ENCODE data around the gene SMAD6.

SMAD6 gene

DNA sequence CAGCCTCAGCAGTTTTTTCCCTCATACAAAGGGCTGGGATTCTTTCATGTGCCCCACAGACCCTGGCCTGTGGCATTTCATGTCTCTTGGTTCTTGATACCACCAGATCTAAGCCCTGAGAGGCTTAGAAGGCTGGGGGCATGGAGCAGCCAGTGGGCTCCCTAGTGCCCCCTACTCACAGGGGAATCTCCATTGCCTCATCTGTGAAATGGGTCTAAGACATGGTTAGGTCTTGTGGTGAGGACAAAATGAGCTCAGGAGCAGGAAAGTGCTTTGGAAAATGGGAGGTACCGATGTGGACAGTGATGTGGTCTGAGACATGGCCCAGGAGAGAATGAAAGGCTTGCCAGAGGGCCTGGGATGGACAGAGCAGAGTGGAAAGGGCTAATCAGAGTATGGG lies 94.3 kb downstream of the SMAD6 start:
- DNase-seq (ENCODE audit: low read depth, low spot score), result no peak

DNA sequence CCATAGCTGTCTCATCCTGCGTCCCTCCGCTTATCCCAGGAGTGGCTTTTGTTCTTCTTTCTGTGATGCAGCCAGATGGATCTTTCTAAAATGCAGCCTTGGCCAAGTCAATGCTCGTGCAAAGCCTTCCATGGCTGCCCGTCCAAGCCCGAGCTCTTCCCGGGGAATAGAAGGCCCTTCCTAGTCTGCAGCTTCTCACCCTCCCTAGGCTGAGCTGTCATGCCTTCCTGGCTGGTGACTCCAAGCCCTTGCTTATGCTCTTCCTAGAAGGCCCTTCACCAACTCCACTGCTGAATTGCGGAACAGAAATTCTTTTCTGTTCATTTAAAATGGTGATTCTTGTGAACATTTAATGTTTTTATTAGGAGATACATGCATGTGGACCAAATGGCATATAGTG lies 95.9 kb downstream of the SMAD6 start:
- no peak for DNase-seq (ENCODE audit: low read depth, low spot score)

DNA sequence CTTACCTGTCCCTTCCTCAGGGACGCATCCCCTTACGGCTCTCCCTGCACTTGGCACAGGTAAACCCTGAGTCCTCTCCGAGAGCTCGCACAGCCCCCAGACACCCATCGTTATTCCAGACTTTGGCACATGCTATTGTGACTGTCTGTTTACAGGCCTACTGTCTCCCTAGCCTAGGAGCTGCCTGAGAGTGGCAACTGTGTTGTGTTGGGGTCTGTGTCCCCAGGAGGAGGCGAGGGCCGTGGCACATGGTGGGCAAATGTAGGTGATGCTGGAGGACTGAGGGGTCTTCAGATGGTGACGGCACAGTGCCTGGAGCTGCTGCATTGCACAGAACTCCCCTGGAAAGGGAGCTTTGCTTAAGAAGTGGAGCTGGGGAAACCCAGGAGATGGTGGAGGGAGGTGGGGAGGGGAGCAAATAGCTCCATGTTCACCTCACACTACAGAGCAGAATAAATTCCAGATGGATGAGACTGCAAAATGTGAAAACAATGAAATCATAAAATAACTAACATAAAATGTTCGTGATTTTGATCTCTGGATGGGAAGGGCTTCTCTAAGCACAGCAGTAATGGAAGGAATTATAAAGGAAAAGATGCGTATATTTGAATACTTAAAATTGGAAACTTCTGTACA lies 96.5 kb downstream of the SMAD6 start:
- no peak for DNase-seq (ENCODE audit: low read depth, low spot score)

DNA sequence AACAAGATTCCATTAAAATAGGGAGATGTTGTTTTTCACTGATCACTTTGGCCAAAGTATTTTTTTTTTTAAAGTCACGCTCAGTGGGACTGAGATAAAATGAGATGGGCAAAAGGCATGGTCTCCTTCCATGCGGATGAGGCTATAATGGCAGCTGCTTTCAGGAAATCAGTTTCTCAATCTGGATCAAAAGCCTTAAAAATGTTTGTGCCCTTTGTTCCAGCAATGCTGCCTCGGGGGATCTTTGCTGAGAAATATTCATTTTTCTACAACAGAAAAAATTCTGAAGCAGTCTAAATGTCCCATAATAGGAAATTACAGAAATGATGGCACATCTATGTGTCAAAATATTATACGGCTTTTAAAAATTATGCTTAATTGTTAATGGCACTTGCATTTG lies 97.2 kb downstream of the SMAD6 start:
- DNase-seq (ENCODE audit: low read depth, low spot score), result no peak

DNA sequence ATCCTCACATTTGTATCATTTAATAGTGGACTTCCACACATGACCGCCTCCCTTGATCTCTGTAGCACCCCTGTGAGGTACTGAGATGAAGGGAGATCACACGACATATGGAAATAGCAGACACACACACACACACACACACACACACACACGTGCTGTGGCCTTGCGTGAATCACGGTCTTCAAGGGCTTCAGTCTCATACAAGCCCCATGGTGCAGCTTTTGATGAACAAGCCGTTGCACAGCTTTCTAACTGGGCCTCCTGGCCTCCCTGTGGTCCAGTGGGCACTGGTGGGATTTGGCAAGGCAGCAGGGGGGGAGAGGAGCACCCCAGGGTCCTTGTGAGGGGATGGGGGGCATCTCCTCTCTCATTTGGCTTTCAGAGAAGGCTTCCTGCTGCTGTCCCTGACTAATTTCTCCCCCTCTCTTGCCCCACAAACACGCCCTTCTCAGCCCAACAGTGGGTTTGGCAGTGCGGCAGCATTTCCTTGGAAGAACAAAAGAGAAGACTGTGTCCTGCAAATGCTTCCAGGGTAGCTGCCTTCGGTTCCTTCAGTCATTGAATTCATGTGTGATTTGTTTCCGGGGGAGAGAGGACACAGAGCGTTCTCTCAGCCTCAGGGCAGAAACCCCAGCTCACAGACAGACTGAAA lies 98.7 kb downstream of the SMAD6 start:
- DNase-seq (ENCODE audit: low read depth, low spot score), result no peak

DNA sequence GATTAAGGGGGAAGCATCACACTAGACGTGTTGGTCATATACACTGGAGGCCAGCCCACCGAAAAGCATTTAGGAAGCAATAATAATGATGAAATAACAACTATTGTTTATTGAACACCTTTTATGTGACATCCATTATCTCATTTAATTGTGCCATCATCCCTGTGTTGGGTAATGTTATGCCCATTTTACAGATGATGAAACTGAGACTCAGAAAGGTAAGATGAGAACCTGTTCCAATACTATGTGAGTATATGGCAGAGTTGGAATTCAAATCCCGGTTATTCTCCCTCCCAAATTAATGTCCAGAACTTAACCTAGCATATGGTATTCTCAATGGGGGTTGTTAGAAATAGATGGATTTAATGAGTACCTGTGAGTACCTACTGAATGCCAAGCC lies 99.2 kb downstream of the SMAD6 start:
- no peak for DNase-seq (ENCODE audit: low read depth, low spot score)

DNA sequence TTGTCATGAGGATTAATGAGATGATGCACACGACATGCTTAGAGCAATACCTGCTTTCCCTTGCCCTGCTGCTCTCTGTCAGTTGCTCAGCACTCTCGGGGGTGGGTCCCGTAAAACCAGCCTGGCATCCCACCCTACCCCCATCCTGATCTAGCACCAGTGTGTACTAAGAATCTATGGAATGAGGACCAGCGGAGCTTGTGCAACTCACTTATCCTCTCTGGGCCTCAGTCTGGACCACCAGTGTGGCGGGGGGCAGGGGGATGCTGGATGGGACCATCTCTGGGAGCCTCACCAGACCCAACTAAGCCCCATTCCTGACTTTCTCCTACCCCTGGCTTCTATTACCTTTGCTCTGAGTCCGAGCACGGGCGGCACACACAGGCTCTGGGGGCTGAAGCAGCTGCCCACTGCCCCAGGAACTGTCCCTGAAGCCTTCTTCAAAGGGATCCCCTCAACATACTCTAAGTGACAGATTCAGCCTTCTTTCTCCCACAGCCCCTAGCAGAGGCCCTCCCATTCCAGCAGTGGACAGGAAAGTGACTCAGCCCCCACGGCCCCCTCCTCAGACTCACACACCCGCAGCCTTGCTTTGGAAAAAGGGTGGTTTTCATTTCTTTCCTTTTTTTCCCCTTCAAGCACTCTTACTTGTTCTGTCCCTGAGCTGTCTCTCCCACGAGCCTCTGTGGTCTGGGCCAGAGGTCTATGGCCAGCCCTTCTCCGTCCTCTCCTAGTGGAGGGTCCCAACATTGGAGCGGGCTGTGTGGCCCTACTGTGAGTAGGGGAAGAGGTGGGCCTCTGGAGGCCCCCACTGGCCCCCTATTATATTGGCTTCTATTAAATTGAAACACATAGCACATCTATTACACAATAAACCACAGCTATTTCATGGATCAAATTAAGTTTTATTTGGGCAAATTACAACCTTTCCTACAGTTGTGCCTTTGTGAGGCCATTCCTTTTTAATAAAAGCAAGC lies 100.3 kb downstream of the SMAD6 start:
- DNase-seq (ENCODE audit: low read depth, low spot score), result no peak

DNA sequence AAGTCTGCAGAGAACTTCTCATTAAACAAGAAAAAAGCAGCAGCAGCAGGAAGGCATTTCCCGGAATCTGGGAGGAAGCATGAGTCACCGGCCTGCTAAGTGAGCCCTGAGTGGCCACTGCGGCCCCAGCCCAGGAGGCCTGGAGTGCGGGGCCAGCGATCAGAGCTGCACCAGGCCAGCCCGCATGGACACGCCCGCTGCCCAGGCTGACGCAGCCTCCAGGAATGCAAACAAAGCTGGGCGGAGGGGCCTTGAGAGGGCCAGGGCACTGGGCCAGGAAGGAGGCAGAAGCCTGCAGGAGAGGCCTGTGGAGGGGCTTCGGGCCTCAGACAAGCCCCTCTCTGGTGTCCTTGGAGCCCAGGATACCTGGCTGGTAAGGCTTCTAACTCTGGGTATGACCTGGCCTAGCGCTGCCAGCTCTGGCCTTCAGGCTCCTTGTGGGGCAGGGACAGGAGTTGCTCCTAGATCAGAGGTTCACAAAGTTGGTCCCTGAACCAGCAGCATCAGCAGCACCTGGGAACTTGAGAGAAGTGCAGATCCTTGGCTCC lies 101.2 kb downstream of the SMAD6 start:
- peak; percentile 91 for DNase-seq (ENCODE audit: low read depth, low spot score)

DNA sequence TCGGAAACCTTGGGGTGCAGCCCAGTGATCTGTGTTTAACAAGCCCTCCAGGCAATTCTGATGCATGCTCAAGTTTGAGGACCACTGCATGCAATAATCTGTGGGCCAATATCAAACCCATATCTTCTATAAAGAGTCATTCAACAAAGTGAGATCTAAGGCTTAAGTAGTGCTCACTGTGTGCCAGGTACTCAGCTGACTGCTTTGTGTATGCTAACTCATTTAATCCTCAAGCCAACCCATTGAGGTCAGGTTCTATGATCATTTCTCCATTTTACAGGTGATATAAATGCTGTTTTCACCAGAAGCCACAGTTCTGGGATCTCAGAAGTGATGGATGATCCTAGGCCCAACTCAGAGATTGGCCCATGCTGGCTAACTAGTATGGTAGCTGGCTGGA lies 101.7 kb downstream of the SMAD6 start:
- DNase-seq (ENCODE audit: low read depth, low spot score), result no peak

DNA sequence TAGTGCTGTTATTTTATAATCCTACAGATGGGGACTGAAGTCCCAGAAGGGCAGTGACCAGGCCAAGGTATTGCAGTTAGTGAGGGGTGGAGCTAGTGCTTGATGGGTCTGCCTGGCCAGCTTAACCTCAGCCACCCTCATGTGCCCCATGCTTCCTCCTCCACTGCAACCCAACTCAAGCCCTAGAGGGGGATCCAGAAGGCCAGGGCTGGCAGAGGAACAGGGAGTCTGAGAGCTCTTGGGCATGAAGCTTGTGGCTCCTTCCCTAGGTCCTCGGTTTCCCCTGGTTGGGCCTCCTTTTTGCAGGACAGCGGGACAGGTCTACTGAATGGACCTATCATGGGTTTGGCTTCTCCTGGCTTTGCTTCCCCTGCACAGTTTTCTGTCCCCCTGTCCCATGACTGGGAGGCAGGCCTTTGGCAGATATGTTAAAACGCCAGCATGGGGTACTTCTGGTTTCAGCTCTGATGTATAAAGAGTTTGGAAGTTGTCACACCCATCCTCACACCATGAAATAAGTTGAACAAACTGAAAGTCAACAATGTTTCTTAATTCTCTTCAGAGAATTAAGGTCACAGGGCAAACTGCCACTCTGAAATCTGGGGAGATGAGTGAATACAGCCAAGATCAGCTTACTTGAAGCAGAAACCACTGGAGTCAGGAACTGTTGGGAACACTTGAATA lies 103.3 kb downstream of the SMAD6 start:
- DNase-seq (ENCODE audit: low read depth, low spot score), result no peak

DNA sequence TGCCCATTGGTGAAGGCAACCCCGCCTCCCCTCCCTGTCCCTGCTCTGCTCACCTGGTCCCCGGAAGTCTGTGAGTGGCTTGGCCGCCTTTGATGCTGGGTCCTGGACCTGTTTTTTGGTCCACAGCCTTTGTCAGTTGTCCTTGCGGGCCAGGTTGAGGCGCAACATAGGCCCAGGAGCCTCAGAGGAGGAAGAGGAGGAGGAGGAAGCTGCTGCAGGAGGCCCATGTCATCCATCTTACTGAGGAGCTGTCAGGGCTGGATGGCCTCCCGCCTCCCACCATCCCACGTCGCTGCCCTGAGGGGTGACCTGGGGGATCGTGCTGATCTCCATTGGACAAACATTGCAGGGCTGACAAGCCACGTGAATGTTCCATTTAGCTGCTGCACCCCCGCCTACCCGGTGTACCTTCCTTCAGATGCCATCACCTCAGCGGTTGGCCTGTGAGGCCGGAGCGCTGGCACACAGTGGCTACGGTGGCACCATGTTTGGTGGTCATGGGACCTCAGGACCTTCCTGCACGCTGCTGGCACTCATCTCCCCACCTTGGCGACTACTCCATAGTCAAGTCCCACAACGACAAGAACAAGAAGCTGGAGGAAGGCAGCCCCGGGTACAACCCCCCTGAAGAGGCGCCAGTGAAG lies 106.3 kb downstream of the SMAD6 start:
- DNase-seq (ENCODE audit: low read depth, low spot score), result no peak

DNA sequence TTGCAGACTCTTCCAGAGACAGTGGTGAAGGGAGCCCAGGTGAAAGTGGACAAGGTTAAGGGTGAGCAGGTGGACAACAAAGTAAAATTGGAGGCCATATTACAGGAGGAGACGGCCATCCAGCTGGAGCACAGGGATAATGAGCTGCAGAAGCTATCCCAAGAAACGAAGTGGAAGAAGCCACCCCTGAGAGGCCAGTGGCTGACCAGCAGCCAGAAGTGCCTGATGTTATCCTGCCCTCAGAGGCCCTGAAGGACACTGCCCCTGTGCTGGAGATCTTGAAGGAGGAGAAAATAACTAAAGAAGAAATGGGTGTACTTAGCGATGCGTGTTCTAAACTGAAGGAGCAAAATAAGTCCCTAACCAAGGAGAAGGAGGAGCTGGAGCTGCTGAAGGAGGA lies 107.6 kb downstream of the SMAD6 start:
- no peak for DNase-seq (ENCODE audit: low read depth, low spot score)

DNA sequence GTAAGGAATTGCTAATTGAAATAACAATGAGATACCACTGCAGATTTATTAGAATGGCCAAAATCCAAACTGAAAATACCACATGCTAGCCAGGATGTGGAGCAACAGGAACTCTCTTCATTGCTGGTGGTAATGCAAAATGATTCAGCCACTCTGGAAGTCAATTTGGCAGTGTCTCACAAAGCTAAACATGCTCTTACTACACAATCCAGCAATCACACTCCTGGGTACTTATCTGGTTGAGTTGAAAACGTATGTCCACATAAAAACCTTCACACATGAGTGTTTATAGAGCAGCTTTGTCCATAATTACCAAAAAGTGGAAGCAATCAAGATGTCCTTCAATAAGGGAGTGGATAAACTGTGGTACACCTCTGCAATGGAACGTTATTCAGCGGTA lies 113.3 kb downstream of the SMAD6 start:
- DNase-seq (ENCODE audit: low read depth, low spot score), result no peak

DNA sequence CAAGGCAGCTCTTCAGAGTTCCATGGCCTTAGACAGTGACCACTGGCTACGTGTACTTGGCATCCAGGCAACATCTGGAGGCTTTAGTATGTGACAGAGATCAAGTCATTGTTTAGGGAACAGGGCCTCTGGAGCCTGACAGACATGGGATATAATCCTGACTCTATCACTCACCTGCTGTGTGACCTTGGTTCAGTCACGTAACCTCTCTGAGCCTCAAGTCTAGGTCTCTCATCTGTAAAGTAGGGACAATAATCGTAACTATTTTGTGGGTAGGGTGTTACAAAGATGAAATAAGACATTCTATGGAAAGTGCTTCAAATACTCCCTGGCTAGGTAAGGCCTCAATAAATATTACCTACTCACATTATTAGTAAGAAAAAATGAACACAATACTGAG lies 114.2 kb downstream of the SMAD6 start:
- DNase-seq (ENCODE audit: low read depth, low spot score), result no peak

DNA sequence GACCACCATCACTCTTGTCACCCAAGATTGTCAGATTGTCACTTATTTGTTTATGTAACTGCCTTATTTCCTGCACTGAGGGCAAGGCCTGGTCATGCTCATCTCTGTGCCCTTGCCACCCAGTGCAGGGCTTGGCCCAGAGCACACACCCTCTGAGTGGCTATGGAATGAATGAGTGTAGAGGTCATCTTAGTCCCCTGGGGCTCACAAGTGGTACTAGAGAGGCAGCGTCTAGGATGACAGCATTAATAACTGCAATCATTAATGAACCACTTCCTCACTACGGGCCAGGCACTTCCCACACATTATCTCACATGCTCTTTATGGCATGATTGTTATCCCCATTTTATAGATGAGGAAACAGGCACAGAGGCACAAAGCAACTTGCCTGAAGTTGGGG lies 117.0 kb downstream of the SMAD6 start:
- no peak for DNase-seq (ENCODE audit: low read depth, low spot score)

DNA sequence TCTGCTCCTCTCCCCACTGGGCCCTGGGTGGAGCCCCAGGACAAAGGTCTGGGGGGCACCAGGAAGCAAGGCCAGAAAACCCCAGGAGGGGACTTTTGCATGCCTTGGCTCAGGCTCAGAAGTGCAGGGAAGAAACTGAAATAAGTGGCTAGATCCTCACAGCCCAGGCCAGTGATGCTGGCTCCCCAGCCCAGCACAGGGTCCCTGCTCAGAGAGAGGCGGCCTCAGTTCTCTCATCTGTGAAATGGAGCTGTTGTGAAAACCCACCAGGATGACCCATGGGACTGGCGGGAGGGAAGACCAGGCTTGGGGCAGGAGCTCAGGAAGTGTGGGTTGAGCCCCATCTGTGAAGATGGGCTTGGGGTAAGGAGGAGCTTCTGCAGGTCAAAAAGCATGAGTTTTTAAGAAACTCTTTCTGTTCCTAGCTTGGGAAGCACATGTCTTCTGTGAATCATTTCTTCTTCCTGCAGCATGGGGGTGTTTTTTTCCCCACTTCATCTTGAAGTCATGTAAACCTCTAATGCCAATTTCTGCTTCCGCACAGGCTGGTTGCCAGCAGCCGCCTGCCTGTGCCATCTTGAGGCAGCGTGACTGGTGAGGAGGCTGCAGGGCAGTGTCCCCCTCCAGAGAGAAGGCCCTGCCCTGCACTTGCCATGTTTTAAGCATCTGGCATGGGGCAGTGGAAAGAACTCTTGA lies 118.6 kb downstream of the SMAD6 start:
- no peak for DNase-seq (ENCODE audit: low read depth, low spot score)

DNA sequence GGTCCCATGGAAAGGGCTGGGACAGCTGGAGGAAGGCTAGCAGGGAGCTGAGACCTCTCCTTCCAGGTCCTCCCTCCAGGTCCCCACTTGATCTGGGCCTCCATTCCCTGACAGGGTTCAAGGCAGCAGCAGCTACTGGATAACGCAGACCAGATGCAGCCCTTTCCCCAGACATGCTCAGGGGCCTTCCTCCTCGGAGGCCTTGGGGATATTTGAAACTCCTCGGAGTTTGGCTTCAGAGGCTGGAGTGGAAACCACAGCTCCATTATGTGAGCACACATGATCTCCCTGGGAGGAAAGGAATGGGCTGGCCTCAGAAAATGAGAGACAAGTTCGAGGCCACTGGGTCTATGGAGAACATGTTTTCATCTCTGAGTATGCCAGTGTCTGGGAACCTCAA lies 119.3 kb downstream of the SMAD6 start:
- DNase-seq (ENCODE audit: low read depth, low spot score), result no peak

DNA sequence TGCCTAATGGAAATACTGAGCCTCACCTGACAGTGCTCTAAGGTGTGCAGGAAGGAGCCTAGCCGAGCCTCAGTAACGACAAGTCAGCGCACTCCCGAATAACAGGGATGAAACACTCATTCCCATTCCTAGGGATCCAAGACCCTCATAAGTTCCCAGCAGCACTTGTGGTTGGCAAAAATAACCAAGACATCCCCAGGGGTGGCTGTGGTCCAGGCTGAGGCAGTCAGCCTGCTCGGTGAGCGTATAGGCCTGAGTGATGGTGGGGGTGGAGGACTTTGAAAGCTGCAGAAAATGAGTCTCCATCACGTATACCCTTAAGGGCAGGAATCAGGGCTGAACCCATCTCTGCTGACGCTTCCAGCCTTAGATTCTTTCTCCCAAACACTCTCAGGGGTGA lies 120.1 kb downstream of the SMAD6 start:
- no peak for DNase-seq (ENCODE audit: low read depth, low spot score)

DNA sequence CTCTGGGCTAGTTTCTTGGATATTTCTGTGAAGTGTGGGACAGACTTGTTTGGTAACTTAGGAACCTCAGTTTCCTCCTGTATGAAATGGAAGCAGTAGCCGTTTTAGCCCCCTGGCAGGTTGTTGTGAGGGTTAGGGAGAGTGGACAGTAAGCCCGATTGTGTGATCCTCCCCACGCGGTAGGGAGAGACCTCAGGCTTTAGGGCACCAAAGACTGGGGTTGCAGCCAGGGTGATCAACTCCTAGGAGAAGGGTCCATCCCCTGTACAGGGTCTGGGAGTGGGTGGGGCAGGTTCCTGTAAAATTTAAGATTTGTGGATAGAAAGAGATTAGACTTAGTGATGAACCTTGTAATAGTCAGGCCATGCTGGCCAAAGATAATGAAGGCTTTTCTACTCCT lies 120.5 kb downstream of the SMAD6 start:
- no peak for DNase-seq (ENCODE audit: low read depth, low spot score)

DNA sequence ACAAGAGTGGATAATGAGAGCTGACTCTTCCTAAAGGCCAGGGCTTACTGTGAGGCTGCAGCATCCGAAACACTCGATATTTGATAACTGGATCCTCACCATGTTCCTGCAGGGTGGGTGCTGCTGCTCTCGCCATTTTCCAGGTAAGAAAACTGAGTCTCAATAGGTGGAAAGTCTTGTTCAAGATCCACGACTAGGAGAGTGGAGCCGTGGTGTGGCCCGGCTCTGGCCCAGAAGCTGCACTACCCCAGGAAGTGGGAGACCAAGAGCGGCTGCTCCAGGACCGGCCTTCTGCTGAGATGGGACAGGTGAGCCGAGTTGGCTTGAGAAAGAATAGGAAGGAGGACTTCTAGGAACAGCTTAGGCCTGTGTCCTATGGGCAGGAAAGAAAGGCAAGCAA lies 121.6 kb downstream of the SMAD6 start:
- DNase-seq (ENCODE audit: low read depth, low spot score), result no peak

DNA sequence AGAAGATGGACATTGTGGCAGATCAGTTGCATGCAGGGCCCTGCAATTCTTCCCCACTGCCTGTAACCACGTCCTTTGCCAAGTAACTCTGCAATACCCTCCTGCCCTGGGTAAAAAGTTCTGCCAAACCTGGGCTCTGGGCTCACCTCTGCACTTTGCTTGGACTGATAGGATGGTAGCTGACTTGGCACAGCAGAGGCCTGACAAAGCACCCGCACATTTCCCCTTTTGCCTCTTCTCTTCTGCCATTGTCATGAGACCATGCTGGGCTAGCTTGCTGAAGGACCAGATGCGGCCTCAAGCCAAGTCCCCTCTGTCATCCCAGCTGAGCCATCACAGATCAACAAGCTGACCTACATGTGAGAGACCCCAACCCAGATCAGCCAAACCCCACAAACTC lies 122.4 kb downstream of the SMAD6 start:
- DNase-seq (ENCODE audit: low read depth, low spot score), result no peak

Measured in brain pericyte (primary cell).